OCI-LY7 (cell line): Measurements from ENCODE around the gene STX16. TPM values are rescaled to one million over a fixed set of nuclear protein-coding genes. Genes with fewer than 3 reads are reported as not detected.

Experiments used
- BruUV-seq: library from RNA; stranded (reverse); fragments of 400-500 nt; replicated peaks from 2 replicates; lab custom pipeline; 2021; lab: Mats Ljungman, UMichigan
- CTCF ChIA-PET: fragments of 300-600 bp; sonication (Branson Sonifier 250); formaldehyde crosslinking; loops from one replicate; lab custom pipeline; 2022; ENCODE audit warnings: antibody characterized with exemption; ENCODE audit not compliant: unreplicated experiment; lab: Charles Lee
- POLR2A ChIA-PET: fragments of 300-600 bp; sonication (Branson Sonifier 250); formaldehyde crosslinking; loops from one replicate; lab custom pipeline; 2022; ENCODE audit warnings: antibody characterized with exemption; lab: Charles Lee
- DNase-seq: peaks from one replicate; pipeline ENCODE4 v3.0.0-alpha.2; 2015; ENCODE audit warnings: low spot score
- H2AFZ ChIP-seq: fragments of 200-600 bp; sonication (generic), shearing (Covaris generic); 2 replicates; pipeline ENCODE4 v1.6.1; 2014; ENCODE audit warnings: mild to moderate bottlenecking, antibody characterized with exemption, low read length, moderate library complexity
- H3K27ac ChIP-seq: fragments of 200-600 bp; sonication (generic); 2 replicates; pipeline ENCODE4 v1.5.1; 2014; ENCODE audit warnings: mixed run types, low read depth, mild to moderate bottlenecking, moderate library complexity, low read length, inconsistent platforms; ENCODE audit not compliant: poor library complexity, severe bottlenecking
- H3K36me3 ChIP-seq: fragments of 200-600 bp; sonication (generic); 2 replicates; pipeline ENCODE4 v1.6.1; 2014; ENCODE audit warnings: mild to moderate bottlenecking, antibody characterized with exemption, low read length, moderate library complexity, mixed read lengths; ENCODE audit not compliant: insufficient read depth
- H3K4me1 ChIP-seq: fragments of 200-600 bp; sonication (generic); 2 replicates; pipeline ENCODE4 v1.5.1; 2014; ENCODE audit warnings: mild to moderate bottlenecking, low read length; ENCODE audit not compliant: insufficient read depth, poor library complexity, severe bottlenecking
- H3K4me2 ChIP-seq: fragments of 200-600 bp; sonication (generic); 2 replicates; pipeline ENCODE4 v1.6.1; 2014; ENCODE audit warnings: mild to moderate bottlenecking, low read length
- H3K4me3 ChIP-seq: fragments of 200-600 bp; sonication (generic); 2 replicates; pipeline ENCODE4 v1.5.1; 2014; ENCODE audit warnings: mild to moderate bottlenecking, low read depth, low read length; ENCODE audit not compliant: poor library complexity, severe bottlenecking
- H3K79me2 ChIP-seq: fragments of 200-600 bp; sonication (generic); 2 replicates; pipeline ENCODE4 v1.6.1; 2016; ENCODE audit warnings: low read depth, mild to moderate bottlenecking, low read length, moderate library complexity, mixed read lengths; ENCODE audit not compliant: insufficient read depth
- H3K9me2 ChIP-seq: fragments of 200-600 bp; sonication (generic); 2 replicates; pipeline ENCODE4 v1.6.1; 2016; ENCODE audit warnings: mild to moderate bottlenecking, low read length, mixed read lengths; ENCODE audit not compliant: insufficient read depth
- H3K9me3 ChIP-seq: fragments of 200-600 bp; sonication (generic); 2 replicates; pipeline ENCODE4 v1.6.1; 2014; ENCODE audit warnings: mild to moderate bottlenecking, mixed run types, low read length, mixed read lengths
- H4K20me1 ChIP-seq: fragments of 200-600 bp; sonication (generic); 2 replicates; pipeline ENCODE4 v1.6.1; 2014; ENCODE audit warnings: mild to moderate bottlenecking, antibody characterized with exemption, low read length, moderate library complexity, mixed read lengths; ENCODE audit not compliant: insufficient read depth
- EZH2phosphoT487 ChIP-seq: fragments of 200-600 bp; sonication (generic); IDR thresholded peaks from 2 replicates; pipeline ENCODE4 v1.6.1; 2018; ENCODE audit warnings: low read depth, borderline replicate concordance, mild to moderate bottlenecking, mixed run types, antibody characterized with exemption, low read length, moderate library complexity, mixed read lengths
- intact Hi-C: fragments of 100-400 bp; cut with micrococcal nuclease; formaldehyde crosslinking; loops from one replicate; pipeline ENCODE4 v1.10.0; 2022; ENCODE audit not compliant: unreplicated experiment
- total RNA-seq, 2 experiments: library from RNA; depleted of rRNA in 1 of 2; stranded (reverse); fragments of >200 nt in 1 of 2; shearing (Covaris generic) in 1 of 2; gene quantifications; 2 replicates each; pipeline ENCODE4 v1.2.3, GENCODE V29; 2014 to 2022
- TF ChIP-seq, protein P1 (sequence below): fragments of 200-600 bp; sonication (generic); conservative IDR thresholded peaks from 2 replicates; pipeline ENCODE4 v1.5.1; 2014; ENCODE audit warnings: mild to moderate bottlenecking, antibody characterized with exemption, low read length, moderate library complexity, mixed read lengths

STX16 gene
- total RNA-seq, 2 experiments from 2014 or later: 48.2 to 89.5 TPM

DNA sequence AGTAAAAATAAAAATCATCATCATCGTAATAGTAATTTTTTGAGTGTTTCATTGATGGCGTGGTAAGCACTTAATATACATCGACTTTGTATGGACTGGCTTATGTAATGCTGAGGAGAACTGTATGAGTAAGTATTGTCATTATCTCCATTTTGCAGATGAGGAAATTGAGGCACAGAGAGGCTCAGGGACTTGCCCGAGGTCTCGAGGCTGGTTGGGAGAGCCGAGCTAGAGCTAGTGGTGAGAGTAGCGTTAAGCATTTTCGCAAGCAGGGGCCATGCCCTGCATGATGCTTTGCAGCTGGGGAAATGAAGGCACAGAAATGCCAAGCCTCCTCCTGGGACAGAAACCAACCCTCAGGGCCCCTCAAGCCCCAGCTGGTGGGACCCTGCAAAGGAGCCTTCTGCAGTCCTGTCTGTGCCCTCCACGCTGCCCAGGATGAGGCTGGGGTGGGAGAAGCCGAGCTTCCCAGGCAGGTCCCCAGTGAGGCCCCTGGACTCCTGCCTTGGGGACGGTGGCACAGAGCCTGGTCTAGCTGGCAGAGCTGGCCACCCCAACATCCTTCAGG is 31.1 kb upstream of the STX16 start:
- intact Hi-C loops: no loop called here
- ChIA-PET CTCF (interaction anchor here (0.5 kb wide), 1 partner anchor 11 kb away, joined by 8 read pairs; no protein-coding TSS in a partner anchor), POLR2A (no interaction called here)
- Histone ChIP-seq H4K20me1 (no peaks in the 10 kb centered on the region), H3K36me3 (no peaks in the 10 kb centered on the region), H3K9me3 (no peaks in the 10 kb centered on the region), H3K27ac (no peak overlapping the region), H3K4me3 (no peak overlapping the region), H3K4me1 (no peaks in the 10 kb centered on the region), H3K9me2 (no peaks in the 10 kb centered on the region; the same call in 1 of the 2 replicates), H3K79me2 (no peaks in the 10 kb centered on the region), H3K4me2 (no peak overlapping the region), H2AFZ (no peak overlapping the region)
- BruUV-seq: no TSS peak
- DNase-seq: no peak
- no peak for TF ChIP-seq EZH2phosphoT487
- TF ChIP-seq, protein P1, sequence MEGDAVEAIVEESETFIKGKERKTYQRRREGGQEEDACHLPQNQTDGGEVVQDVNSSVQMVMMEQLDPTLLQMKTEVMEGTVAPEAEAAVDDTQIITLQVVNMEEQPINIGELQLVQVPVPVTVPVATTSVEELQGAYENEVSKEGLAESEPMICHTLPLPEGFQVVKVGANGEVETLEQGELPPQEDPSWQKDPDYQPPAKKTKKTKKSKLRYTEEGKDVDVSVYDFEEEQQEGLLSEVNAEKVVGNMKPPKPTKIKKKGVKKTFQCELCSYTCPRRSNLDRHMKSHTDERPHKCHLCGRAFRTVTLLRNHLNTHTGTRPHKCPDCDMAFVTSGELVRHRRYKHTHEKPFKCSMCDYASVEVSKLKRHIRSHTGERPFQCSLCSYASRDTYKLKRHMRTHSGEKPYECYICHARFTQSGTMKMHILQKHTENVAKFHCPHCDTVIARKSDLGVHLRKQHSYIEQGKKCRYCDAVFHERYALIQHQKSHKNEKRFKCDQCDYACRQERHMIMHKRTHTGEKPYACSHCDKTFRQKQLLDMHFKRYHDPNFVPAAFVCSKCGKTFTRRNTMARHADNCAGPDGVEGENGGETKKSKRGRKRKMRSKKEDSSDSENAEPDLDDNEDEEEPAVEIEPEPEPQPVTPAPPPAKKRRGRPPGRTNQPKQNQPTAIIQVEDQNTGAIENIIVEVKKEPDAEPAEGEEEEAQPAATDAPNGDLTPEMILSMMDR: no peak

DNA sequence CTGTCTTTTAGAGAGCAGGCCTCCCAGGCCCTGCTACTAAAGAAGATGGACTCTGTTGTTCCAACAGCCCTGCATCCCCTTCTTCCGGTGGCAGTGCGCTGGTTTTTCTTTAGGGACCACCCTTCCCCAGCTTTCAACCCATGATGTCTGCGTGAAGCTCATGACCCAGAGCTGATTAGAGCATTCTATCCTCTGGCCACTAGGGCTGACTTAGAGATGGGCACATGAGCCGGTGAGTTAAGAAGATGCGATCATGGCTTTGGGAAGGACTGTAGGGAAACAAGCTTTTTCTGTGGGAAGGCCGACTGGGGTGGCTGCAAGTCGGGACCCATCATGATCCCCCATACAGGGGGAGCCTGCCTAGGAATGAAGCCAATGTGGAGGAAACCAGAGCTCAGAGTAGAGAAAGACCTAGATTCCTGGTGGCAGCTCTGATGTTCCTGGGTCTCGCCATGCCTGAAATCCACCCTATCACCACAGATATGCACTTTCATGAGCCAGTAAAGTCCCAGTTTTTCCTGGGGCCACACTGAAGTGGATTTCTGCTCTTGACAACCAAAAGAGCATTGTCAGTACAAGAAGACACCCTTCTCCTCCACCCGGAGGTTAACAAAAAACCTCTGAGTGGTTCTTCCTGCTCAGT is 29.1 kb upstream of the STX16 start:
- H3K4me1 ChIP-seq: no peaks in the 10 kb centered on the region
- no peak overlapping the region for H3K4me2 ChIP-seq
- DNase-seq: no peak
- H3K36me3 ChIP-seq: no peaks in the 10 kb centered on the region
- ChIA-PET POLR2A (interaction anchor here (0.6 to 0.7 kb wide), 2 partner anchors 51 to 503 kb away, joined by 3 read pairs; no protein-coding TSS in a partner anchor), CTCF (no interaction called here)
- TF ChIP-seq, protein P1: no peak; the same call in 1 of the 2 replicates
- no peak for TF ChIP-seq EZH2phosphoT487
- no peak overlapping the region for H3K27ac ChIP-seq
- H2AFZ ChIP-seq: no peak overlapping the region
- H3K4me3 ChIP-seq: no peak overlapping the region
- H3K9me3 ChIP-seq: no peaks in the 10 kb centered on the region
- H3K9me2 ChIP-seq: no peaks in the 10 kb centered on the region; the same call in 1 of the 2 replicates
- BruUV-seq: no TSS peak
- intact Hi-C loops: no loop called here
- H3K79me2 ChIP-seq: no peaks in the 10 kb centered on the region
- no peaks in the 10 kb centered on the region for H4K20me1 ChIP-seq
